Activated T-cell treated with anti-CD3 and anti-CD28 coated beads, Interleukin-2, amount 50 U/mL, for 1 hour (primary cell): Measurements from ENCODE around the gene CHST11.

ENCODE experiments used
- DNase-seq: peaks from one replicate; pipeline ENCODE4 v3.0.0-alpha.2; 2020

The CHST11 gene

GRCh38 chr12:104456417-104456949, at the start of gene CHST11:
CHST11 (plus strand) TSS chr12:104456948.
- peak; percentile 84 for DNase-seq

GRCh38 chr12:104407438-104407837, 49.3 kb upstream of the CHST11 start:
- no peak for DNase-seq

DNA sequence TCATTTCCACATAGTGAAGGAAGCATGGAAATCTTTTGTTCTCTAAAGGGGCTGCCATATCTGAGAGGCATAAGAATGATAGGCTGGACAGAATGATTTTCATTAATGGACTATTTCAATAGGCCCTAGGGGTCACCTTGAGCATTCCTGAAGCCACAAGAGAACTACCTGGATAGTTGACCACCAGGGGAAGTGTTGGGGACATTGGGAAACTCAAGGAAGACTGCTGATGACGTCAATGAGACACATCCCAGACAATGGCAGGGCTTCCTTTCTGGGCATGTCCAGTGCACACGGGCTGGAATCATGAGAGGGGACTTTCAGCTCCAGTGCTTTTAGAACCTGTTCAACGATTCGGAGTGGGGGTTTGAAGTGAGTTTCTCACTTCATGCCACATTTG, 48.8 kb upstream of the CHST11 start:
- no peak for DNase-seq

GRCh38 chr12:104410326-104410725, 46.4 kb upstream of the CHST11 start:
- no peak for DNase-seq

DNA sequence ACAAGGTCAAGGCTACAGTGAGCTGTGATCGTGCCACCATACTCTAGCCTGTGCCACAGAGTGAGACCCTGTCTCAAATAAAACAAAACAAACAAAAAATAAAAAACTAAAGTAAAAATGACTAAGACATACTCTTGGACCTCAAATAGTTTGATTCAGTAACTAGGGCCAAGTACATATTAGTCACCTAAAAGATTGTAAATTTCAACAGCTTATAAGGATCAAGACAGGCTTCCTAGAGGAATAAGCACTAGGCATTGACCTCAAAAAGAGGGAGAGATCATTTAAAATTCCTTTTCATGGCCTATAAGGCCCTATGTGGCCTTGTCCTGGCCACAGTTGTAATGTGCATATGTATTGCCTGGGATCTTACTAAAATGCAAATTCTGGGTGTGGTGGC, 46.0 kb upstream of the CHST11 start:
- no peak for DNase-seq

DNA sequence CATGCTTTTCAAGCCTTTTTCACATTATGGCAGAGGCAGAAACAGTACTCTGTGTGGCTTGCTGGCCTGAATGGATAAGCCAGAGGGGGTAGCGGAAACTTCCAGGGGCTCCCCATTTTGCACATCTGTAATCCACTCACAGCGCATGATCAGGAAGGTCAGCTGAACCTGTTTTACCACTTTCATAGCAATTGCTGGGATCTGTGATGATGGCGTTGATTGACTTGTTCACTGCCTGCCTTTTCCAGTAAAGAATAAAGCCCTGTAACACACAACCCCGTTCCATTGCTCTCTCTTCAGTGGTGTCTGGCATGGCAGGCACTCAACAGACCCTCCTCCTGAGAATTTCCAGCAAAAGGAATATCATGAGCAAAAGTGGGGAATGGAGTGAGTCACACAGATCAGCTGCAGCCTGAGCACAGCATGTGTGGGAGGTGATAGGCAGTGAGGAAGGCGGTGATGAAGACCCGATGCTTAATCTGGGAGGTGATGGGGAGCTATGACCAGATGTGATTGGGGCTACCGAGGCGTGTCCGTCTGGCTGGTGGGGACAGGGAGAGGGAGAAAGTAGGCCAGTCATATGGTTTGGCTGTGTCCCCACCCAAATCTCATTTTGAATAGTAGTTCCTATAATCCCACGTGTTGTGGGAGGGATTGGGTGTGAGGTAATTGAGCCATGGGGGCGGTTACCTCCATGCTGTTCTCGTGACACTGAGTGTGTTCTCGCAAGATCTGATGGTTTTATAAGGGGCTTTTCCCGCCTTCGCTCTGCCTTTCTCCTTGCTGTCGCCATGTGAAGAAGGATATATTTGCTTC, 44.7 kb upstream of the CHST11 start:
- DNase-seq = no peak

DNA sequence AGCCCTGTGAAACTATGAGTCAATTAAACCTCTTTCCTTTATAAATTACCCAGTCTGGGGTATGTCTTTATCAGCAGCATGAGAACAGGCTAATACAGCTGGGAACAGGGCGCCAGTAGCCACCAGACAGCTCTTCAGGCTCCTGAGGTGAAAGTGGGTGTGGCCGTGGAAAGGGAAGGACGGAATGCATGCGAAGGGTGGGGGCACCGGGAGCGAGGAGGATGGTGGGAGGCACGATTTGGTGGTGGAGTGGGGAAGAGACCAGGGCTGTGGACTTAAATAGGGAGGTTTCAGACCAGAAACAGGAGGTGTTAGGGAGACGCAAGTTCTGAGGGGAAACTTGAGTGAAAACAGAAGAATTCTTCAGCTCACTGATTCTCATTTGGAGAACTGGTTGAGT, 44.1 kb upstream of the CHST11 start:
- no peak for DNase-seq

DNA sequence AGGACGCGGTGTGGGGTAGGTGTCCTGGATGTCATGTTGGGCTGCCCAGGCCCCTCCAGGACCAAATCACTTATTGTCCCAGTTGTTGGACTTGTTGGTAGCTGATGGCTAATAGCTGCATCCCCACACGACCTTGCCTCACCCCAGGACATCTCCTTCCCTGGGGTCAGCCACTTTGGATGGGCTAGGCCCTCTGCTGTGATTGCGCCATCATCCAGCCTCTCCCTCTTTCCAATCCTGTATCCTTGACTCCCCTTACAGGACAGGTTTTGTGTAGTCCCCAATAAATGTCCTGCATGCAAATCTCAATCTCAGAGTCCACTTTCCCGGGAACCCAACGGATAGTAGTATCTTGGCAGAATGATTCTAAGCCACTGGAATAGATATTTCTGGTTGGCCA, 43.4 kb upstream of the CHST11 start:
- no peak for DNase-seq

GRCh38 chr12:104414581-104415341, 42.0 kb upstream of the CHST11 start:
- no peak for DNase-seq

DNA sequence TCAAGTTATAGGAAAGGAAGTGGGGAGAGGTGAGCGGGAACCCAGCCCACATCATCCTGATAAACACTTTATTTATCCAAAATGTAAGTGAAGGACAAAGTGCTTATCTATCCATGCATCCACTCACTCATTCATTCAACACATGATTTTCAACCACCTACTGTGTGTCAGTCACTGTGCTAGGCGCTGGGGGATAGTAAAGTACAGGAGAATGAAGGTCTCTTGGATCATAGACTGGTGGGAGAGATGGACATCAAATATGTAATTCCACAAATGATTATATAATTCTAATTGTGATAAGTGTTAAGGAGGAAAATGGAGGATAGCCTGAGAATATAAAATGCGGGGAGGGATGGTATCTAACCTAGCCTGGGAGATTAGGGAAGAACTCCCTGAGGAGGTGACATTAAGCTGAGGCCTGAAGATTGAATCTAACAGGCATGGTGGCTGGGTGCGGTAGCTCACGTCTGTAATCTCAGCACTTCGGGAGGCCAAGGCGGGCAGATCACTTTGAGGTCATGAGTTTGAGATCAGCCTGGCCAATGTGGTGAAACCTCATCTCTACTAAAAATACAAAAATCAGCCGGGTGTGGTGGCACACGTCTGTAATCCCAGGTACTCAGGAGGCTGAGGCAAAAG, 41.3 kb upstream of the CHST11 start:
- no peak for DNase-seq

DNA sequence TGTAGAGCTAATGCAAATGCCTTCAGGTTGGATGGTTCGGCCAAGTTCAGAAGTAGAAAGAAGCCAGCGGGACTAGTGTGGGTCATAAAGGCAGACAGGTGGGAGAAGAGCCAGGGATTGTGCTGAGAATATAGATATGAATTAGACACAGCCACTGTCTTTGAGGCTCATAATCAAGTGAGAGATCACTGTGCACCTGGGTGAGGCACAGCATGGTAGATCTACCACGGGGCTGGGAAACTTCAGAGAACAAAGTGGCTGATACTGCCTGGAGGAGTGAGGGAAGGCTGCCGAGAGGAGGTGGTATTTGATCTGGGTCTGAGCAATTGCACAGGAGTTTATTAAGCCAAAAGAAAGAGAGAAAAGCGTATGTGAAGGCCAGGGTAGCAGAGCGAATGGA, 40.6 kb upstream of the CHST11 start:
- no peak for DNase-seq

DNA sequence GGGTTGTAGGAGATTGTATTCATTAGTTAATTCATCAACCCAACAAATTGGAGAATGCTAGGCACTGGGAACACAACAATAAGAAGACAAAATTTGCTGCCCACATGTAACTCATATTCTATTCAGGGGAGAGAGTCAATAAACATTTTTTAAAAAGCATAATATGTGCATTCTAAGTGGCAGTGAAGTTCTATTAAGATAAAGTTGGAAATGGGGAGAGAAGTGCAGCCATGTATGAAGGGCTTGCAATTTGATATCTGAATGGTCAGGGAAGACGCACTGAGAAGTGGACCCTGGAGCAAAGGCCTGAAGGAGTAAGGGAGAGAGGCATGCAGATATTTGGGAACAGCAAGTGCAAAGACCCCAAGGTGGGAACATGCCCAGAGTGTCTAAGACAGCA, 40.2 kb upstream of the CHST11 start:
- no peak for DNase-seq

GRCh38 chr12:104419717-104420116, 37.0 kb upstream of the CHST11 start:
- DNase-seq = no peak

DNA sequence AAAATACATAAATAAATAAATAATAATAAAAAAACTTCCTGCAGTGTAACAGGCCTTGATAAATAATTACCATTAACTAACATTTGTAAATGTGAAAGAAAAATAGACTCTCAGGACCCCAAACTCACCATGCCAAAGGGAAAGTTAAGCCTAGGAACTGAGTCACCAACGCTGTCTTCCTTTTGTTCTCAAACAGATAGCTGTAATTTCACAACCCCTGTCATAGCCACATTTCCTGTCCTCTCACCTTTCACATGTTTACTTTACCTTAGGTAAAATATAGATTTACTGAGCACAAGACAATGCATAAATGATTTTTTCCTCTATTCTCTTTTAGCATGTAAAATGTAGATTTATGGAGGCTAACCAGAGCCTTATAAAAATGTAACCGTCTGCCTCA, 35.9 kb upstream of the CHST11 start:
- no peak for DNase-seq

GRCh38 chr12:104421343-104421742, 35.4 kb upstream of the CHST11 start:
- no peak for DNase-seq

GRCh38 chr12:104422441-104422840, 34.3 kb upstream of the CHST11 start:
- no peak for DNase-seq

DNA sequence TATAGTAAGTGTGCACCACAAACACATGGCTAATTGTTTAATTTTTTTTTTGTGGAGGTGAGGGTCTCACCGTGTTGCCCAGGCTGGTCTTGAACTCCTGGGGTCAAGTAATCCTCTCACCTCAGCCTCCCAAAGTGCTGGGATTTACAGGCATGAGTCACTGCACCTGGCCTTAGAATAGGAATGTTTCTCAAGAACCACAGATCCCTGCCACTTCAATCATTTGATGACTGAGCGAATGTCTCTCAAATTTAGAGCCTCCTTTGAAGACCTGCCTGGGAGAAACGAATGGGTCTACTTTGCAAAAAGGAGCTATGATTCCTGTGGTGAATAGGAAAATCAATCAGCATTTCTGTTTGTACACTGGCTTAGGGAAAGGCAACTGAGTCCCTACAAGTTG, 33.5 kb upstream of the CHST11 start:
- no peak for DNase-seq

GRCh38 chr12:104423809-104424208, 32.9 kb upstream of the CHST11 start:
- DNase-seq = no peak

- no peak for DNase-seq
Measured at GRCh38 chr12:104424955-104425354, 31.8 kb upstream of the CHST11 start.

- DNase-seq = no peak
Measured at GRCh38 chr12:104425614-104426013, 31.1 kb upstream of the CHST11 start.

- DNase-seq = no peak
Measured at GRCh38 chr12:104426926-104427546, 29.7 kb upstream of the CHST11 start.

GRCh38 chr12:104427547-104427938, 29.2 kb upstream of the CHST11 start:
- no peak for DNase-seq

DNA sequence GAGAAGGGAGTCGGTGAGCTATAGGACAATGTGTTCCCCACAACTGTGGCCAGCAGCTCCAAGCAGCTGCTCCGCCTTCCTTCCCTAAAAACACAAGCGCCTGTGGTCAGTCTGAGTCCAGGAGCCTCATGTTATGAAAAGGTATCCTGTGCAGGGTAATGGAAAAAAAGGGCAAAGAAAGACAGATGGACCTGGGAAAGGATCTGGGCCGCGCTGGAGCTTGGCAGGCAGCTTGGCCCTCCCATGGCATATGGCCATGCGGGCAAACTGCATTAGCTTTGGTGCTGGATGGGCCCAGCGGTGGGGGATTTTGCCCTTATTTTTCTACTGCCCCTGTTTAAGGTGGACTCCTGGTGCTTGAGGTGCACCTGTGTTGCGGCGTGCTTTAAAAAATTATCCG, 23.7 kb upstream of the CHST11 start:
- no peak for DNase-seq
